ENCODE data around the gene HCN2. TPM values are rescaled to one million over a fixed set of nuclear protein-coding genes. Genes with fewer than 3 reads are reported as not detected.

The HCN2 gene
- total RNA-seq, 2 donors from 2014 or later: 0.26 TPM; not detected in 1

GRCh38 chr19:573519-573825 lies 16.2 kb upstream of the HCN2 start:
- H3K27ac ChIP-seq: peak overlapping the region in 2 of 4 donors; percentile 13 to 83
- TF ChIP-seq POLR2A (IDR thresholded peaks at IDR 0.05): no peak
- TF ChIP-seq CTCF (IDR thresholded peaks at IDR 0.05): no peak
- H3K27me3 ChIP-seq: no peaks in the 10 kb centered on the region
- no peaks in the 10 kb centered on the region for H3K9me3 ChIP-seq
- DNase-seq: no peak
- H3K36me3 ChIP-seq (replicated peaks in 1 of 2; ENCODE audit: insufficient read depth in 1 of 2, low read depth in 2 of 2): no peaks in the 10 kb centered on the region
- no peak for ATAC-seq
- WGBS, 2 donors: 3 to 5% methylated on average over 10 to 12 of the region's 15 CpGs
- peaks cover 47% of the 10 kb centered on the region for H3K4me1 ChIP-seq
- peak overlapping the region; percentile 67 to 96 for H3K4me3 ChIP-seq
- intact Hi-C loops (cut with DNase I): no loop called here

- 18 to 35% methylated on average over 2 to 32 of the region's 32 CpGs for WGBS, 2 donors
- no peaks in the 10 kb centered on the region for H3K36me3 ChIP-seq (replicated peaks in 1 of 2; ENCODE audit: insufficient read depth in 1 of 2, low read depth in 2 of 2)
- no peak for TF ChIP-seq POLR2A (IDR thresholded peaks at IDR 0.05)
- TF ChIP-seq CTCF (IDR thresholded peaks at IDR 0.05): no peak
- H3K27ac ChIP-seq: peak overlapping the region in 3 of 4 donors; percentile 15 to 43 (median 42)
- H3K4me3 ChIP-seq: no peak overlapping the region
- H3K9me3 ChIP-seq: no peaks in the 10 kb centered on the region
- intact Hi-C loops (cut with DNase I): no loop called here
- DNase-seq (peak in 3 of 4 donors; percentile 26 to 57 (median 47)), ATAC-seq (no peak)
- peaks cover 47% of the 10 kb centered on the region for H3K4me1 ChIP-seq
- H3K27me3 ChIP-seq: no peaks in the 10 kb centered on the region
Measured at GRCh38 chr19:574658-575526, 14.8 kb upstream of the HCN2 start.

- WGBS, 2 donors: 45 to 100% methylated on average over 1 to 38 of the region's 38 CpGs
- intact Hi-C loops (cut with DNase I): no loop called here
- H3K27ac ChIP-seq: peak overlapping the region in 1 of 4 donors; percentile 15
- DNase-seq (peak in 3 of 4 donors; percentile 28 to 60 (median 55)), ATAC-seq (no peak)
- H3K9me3 ChIP-seq: no peaks in the 10 kb centered on the region
- no peaks in the 10 kb centered on the region for H3K36me3 ChIP-seq (replicated peaks in 1 of 2; ENCODE audit: insufficient read depth in 1 of 2, low read depth in 2 of 2)
- H3K4me3 ChIP-seq: no peak overlapping the region
- no peaks in the 10 kb centered on the region for H3K27me3 ChIP-seq
- no peak for TF ChIP-seq POLR2A (IDR thresholded peaks at IDR 0.05)
- TF ChIP-seq CTCF (IDR thresholded peaks at IDR 0.05): no peak
- peaks cover 46% of the 10 kb centered on the region for H3K4me1 ChIP-seq
Measured at GRCh38 chr19:575527-576506, 13.9 kb upstream of the HCN2 start.

- peaks cover 5% of the 10 kb centered on the region in 2 donors for H3K36me3 ChIP-seq (replicated peaks in 1 of 2; ENCODE audit: insufficient read depth in 1 of 2, low read depth in 2 of 2)
- ATAC-seq (no peak), DNase-seq (no peak)
- intact Hi-C loops (cut with DNase I): no loop called here
- TF ChIP-seq POLR2A (IDR thresholded peaks at IDR 0.05) (no peak), CTCF (IDR thresholded peaks at IDR 0.05) (no peak)
- no peaks in the 10 kb centered on the region for H3K9me3 ChIP-seq
- H3K27ac ChIP-seq: no peak overlapping the region
- 84 to 93% methylated on average over 12 to 28 of the region's 28 CpGs for WGBS, 2 donors
- no peak overlapping the region for H3K4me3 ChIP-seq
- no peaks in the 10 kb centered on the region for H3K27me3 ChIP-seq
- peaks cover 39% of the 10 kb centered on the region for H3K4me1 ChIP-seq
Measured at GRCh38 chr19:576768-577438, 12.8 kb upstream of the HCN2 start.

Measured in body of pancreas (tissue), 4 donors.